Measurements from ENCODE around the gene HSDL1. TPM values are rescaled to one million over a fixed set of nuclear protein-coding genes. Genes with fewer than 3 reads are reported as not detected.

The HSDL1 gene
- total RNA-seq, 1 donor from 2014 or later: 101 TPM

- peak overlapping the region; percentile 45 for H3K4me2 ChIP-seq
- H3K4me1 Mint-ChIP-seq: peaks cover 60% of the 10 kb centered on the region
These were observed 5.2 kb downstream of the HSDL1 start for GRCh38 chr16:84139628-84140258.

GRCh38 chr16:84138824-84139627, 6.0 kb downstream of the HSDL1 start:
- peak; percentile 37 for DNase-seq (ENCODE audit: low spot score)
- Histone ChIP-seq H3K4me1 (peaks cover 41% of the 10 kb centered on the region), H3K27me3 (no peaks in the 10 kb centered on the region), H3K27ac (no peak overlapping the region), H3K79me2 (ENCODE audit: low read depth) (peaks cover 98% of the 10 kb centered on the region), H3K36me3 (no peaks in the 10 kb centered on the region), H3K4me2 (peak overlapping the region; percentile 45), H3K9me3 (ENCODE audit: low read depth) (no peaks in the 10 kb centered on the region), H2AFZ (replicated peaks) (no peak overlapping the region), H3K9ac (no peak overlapping the region), H3K4me3 (no peak overlapping the region), H4K20me1 (ENCODE audit: low read depth) (peaks cover 88% of the 10 kb centered on the region), H3F3A (ENCODE audit: low read depth) (peaks cover 13% of the 10 kb centered on the region)
- peak overlapping the region; percentile 59 for H3K4me3 Mint-ChIP-seq
- TF ChIP-seq EZH2phosphoT487 (IDR thresholded peaks at IDR 0.05) (no peak), CTCF (IDR thresholded peaks at IDR 0.05) (no peak), EZH2 (IDR thresholded peaks at IDR 0.05) (no peak)
- peak overlapping the region; percentile 15 for H3K27ac Mint-ChIP-seq
- peaks cover 5% of the 10 kb centered on the region for H3K27me3 Mint-ChIP-seq (ENCODE audit: insufficient read depth, low read depth)
- H3K36me3 Mint-ChIP-seq: peaks cover 23% of the 10 kb centered on the region
- H3K4me1 Mint-ChIP-seq: peaks cover 60% of the 10 kb centered on the region
- H3K9me3 Mint-ChIP-seq: peaks cover 9% of the 10 kb centered on the region

More at GRCh38 chr16:84139628-84140258, 5.2 kb downstream of the HSDL1 start:
- H4K20me1 ChIP-seq (ENCODE audit: low read depth): peaks cover 81% of the 10 kb centered on the region
- no peaks in the 10 kb centered on the region for H3K36me3 ChIP-seq
- Mint-ChIP-seq H3K9me3 (peaks cover 9% of the 10 kb centered on the region), H3K27ac (peak overlapping the region; percentile 84), H3K36me3 (peaks cover 24% of the 10 kb centered on the region), H3K27me3 (ENCODE audit: insufficient read depth, low read depth) (peaks cover 9% of the 10 kb centered on the region), H3K4me3 (peak overlapping the region; percentile 10)
- no peak for TF ChIP-seq EZH2 (IDR thresholded peaks at IDR 0.05)
- TF ChIP-seq EZH2phosphoT487 (IDR thresholded peaks at IDR 0.05): no peak
- no peak for TF ChIP-seq CTCF (IDR thresholded peaks at IDR 0.05)
- no peak overlapping the region for H3K9ac ChIP-seq
- H3K9me3 ChIP-seq (ENCODE audit: low read depth): no peaks in the 10 kb centered on the region
- H3K27me3 ChIP-seq: no peaks in the 10 kb centered on the region
- peaks cover 41% of the 10 kb centered on the region for H3K4me1 ChIP-seq
- peaks cover 97% of the 10 kb centered on the region for H3K79me2 ChIP-seq (ENCODE audit: low read depth)
- no peak overlapping the region for H2AFZ ChIP-seq (replicated peaks)
- peaks cover 20% of the 10 kb centered on the region for H3F3A ChIP-seq (ENCODE audit: low read depth)
- H3K4me3 ChIP-seq: no peak overlapping the region
- no peak overlapping the region for H3K27ac ChIP-seq
- DNase-seq (ENCODE audit: low spot score): no peak

GRCh38 chr16:84138500-84138823, 6.5 kb downstream of the HSDL1 start:
- Histone ChIP-seq H2AFZ (replicated peaks) (no peak overlapping the region), H4K20me1 (ENCODE audit: low read depth) (peaks cover 91% of the 10 kb centered on the region), H3K79me2 (ENCODE audit: low read depth) (peaks cover 98% of the 10 kb centered on the region), H3K36me3 (no peaks in the 10 kb centered on the region), H3K4me2 (peak overlapping the region; percentile 45), H3K9me3 (ENCODE audit: low read depth) (no peaks in the 10 kb centered on the region), H3F3A (ENCODE audit: low read depth) (peaks cover 13% of the 10 kb centered on the region), H3K27me3 (no peaks in the 10 kb centered on the region), H3K4me1 (peaks cover 39% of the 10 kb centered on the region), H3K9ac (no peak overlapping the region), H3K27ac (no peak overlapping the region), H3K4me3 (no peak overlapping the region)
- DNase-seq (ENCODE audit: low spot score): no peak
- peak overlapping the region; percentile 15 for H3K27ac Mint-ChIP-seq
- no peak for TF ChIP-seq CTCF (IDR thresholded peaks at IDR 0.05)
- no peak for TF ChIP-seq EZH2 (IDR thresholded peaks at IDR 0.05)
- TF ChIP-seq EZH2phosphoT487 (IDR thresholded peaks at IDR 0.05): no peak
- peaks cover 23% of the 10 kb centered on the region for H3K36me3 Mint-ChIP-seq
- peaks cover 9% of the 10 kb centered on the region for H3K9me3 Mint-ChIP-seq
- H3K4me3 Mint-ChIP-seq: peak overlapping the region; percentile 59
- peaks cover 4% of the 10 kb centered on the region for H3K27me3 Mint-ChIP-seq (ENCODE audit: insufficient read depth, low read depth)
- peaks cover 62% of the 10 kb centered on the region for H3K4me1 Mint-ChIP-seq
